GM12878 (cell line): ENCODE data around the gene OLFML2A.

Experiments
- CTCF ChIP-seq, 3 experiments: IDR thresholded peaks in 2 of 3; conservative IDR thresholded peaks in 1 of 3; 2 replicates each; pipeline ENCODE4 v1.5.1; 2011; ENCODE audit warnings: low read depth in 3 of 3, low read length in 3 of 3, mild to moderate bottlenecking in 3 of 3, control low read depth in 2 of 3, moderate library complexity in 2 of 3, inconsistent platforms in 1 of 3, mixed read lengths in 1 of 3; ENCODE audit not compliant: control insufficient read depth in 2 of 3, insufficient read depth in 1 of 3; ENCODE audit errors: extremely low read depth in 1 of 3
- SREBF1 ChIP-seq: IDR thresholded peaks from 2 replicates; pipeline ENCODE4 v1.6.1; 2012; ENCODE audit warnings: mild to moderate bottlenecking, low read length
- ZNF384 ChIP-seq: IDR thresholded peaks from 2 replicates; pipeline ENCODE4 v1.6.1; 2012; ENCODE audit warnings: low read depth, mild to moderate bottlenecking, low read length, improper control_type of control experiment, borderline replicate concordance

DNA sequence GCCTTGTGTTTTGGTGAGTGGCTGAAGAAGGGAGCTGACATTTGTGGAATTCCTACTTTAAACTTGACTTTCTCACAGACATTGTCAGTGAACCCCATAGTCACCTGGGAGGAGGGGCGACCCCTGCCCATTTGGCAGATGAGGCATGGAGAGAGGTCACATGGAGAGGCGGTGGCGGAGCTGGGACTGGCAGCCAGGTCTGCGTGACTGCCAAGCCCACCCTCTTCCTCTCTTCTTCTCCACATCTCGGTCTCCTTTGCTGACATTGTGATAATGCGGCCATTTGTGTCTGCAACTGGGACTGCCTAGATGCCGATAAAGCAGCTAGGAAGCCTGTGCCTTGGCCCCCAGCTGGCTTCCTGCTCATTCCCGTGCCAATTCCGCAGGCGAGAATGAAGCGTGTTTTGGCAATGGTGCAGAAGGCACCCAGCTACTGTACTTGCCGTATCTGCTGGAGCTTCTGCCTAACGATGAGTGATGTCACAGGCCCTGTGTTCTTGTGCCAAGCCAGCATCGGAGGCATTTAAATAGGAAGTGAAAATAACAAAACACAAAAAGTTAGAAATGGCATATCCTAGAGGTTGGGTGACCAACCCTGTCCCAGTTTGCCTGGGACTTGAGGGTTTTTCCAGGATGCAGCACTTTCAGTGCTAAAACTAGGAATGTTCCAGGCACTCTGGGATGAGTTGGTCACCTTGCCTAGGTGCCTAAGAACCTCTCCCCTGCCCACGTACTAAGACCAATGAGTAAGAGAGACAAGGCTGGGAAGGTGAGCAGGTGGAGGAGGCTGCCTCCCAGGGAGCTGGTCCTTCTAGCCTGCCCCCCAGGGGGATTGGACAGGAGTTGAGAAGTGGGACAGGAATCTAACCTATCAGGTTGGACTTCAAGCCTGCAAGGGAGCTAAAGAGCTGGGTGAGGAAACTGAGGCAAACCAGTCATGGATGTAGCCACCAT is 23.6 kb downstream of the OLFML2A start:
- TF ChIP-seq CTCF (IDR thresholded peaks at IDR 0.05 in 2 of 3, conservative IDR thresholded peaks at IDR 0.05 in 1 of 3; ENCODE audit: control insufficient read depth in 2 of 3, extremely low read depth in 1 of 3, insufficient read depth in 1 of 3, low read depth in 3 of 3, low read length in 3 of 3) (no peak), SREBF1 (no peak), ZNF384 (no peak)
